Stimulated activated naive B cell treated with anti-CD40 and anti-IgM and Interleukin-4, amounts not matched to agents 10 μg/mL and 1 μg/mL and 100 μg/mL, for 72 hours (primary cell): ENCODE data around the gene ZNF664.
A peak's percentile ranks its signal among the peaks of the same experiment; 100 is the strongest.

Experiments
- ATAC-seq, 2 donors: fragments of 150-1000 bp; cut with Tn5 transposase; replicated peaks; 2 replicates each; pipeline ENCODE4 v1.10.0; 2021; ENCODE audit warnings: moderate library complexity in 1 of 2
- DNase-seq: peaks from one replicate; pipeline ENCODE4 v3.0.0; 2021
- H3K27ac Mint-ChIP-seq: one replicate; pipeline ENCODE4 v1.8.0; 2022; ENCODE audit warnings: mild to moderate bottlenecking, mixed read lengths
- H3K27me3 Mint-ChIP-seq, 2 donors: one replicate each; pipeline ENCODE4 v1.8.0; 2022; ENCODE audit warnings: mixed read lengths in 2 of 2
- H3K36me3 Mint-ChIP-seq, 2 donors: one replicate each; pipeline ENCODE4 v1.8.0; 2022; ENCODE audit warnings: mixed read lengths in 2 of 2, mild to moderate bottlenecking in 1 of 2
- H3K4me1 Mint-ChIP-seq, 2 donors: one replicate each; pipeline ENCODE4 v1.8.0; 2022; ENCODE audit warnings: mixed read lengths in 2 of 2, mild to moderate bottlenecking in 1 of 2
- H3K4me3 Mint-ChIP-seq, 2 donors: one replicate each; pipeline ENCODE4 v1.8.0; 2022; ENCODE audit warnings: mild to moderate bottlenecking in 2 of 2, mixed read lengths in 2 of 2, moderate library complexity in 1 of 2
- H3K9me3 Mint-ChIP-seq, 2 donors: one replicate each; pipeline ENCODE4 v1.8.0; 2022; ENCODE audit warnings: mixed read lengths in 2 of 2, mild to moderate bottlenecking in 1 of 2

The ZNF664 gene

GRCh38 chr12:123996581-123996980 lies 23.6 kb downstream of the ZNF664 start:
- peaks cover 0 to 5% of the 10 kb centered on the region in 2 donors for H3K4me1 Mint-ChIP-seq
- ATAC-seq (no peak), DNase-seq (no peak)
- no peaks in the 10 kb centered on the region for H3K9me3 Mint-ChIP-seq
- peaks cover 36 to 47% of the 10 kb centered on the region in 2 donors for H3K36me3 Mint-ChIP-seq
- H3K27ac Mint-ChIP-seq, result no peak overlapping the region
- no peak overlapping the region for H3K4me3 Mint-ChIP-seq
- no peaks in the 10 kb centered on the region for H3K27me3 Mint-ChIP-seq

- H3K27ac Mint-ChIP-seq, result no peak overlapping the region
- H3K27me3 Mint-ChIP-seq, result no peaks in the 10 kb centered on the region
These were observed 24.2 kb downstream of the ZNF664 start for GRCh38 chr12:123997033-123997822.

GRCh38 chr12:123997908-123998307 lies 24.9 kb downstream of the ZNF664 start:
- H3K4me3 Mint-ChIP-seq, result no peak overlapping the region
- H3K27ac Mint-ChIP-seq, result no peak overlapping the region
- ATAC-seq, result no peak
- peaks cover 0 to 5% of the 10 kb centered on the region in 2 donors for H3K4me1 Mint-ChIP-seq
- no peaks in the 10 kb centered on the region for H3K27me3 Mint-ChIP-seq
- peaks cover 27 to 35% of the 10 kb centered on the region in 2 donors for H3K36me3 Mint-ChIP-seq
- no peak for DNase-seq
- no peaks in the 10 kb centered on the region for H3K9me3 Mint-ChIP-seq

More at GRCh38 chr12:123997033-123997822, 24.2 kb downstream of the ZNF664 start:
- H3K36me3 Mint-ChIP-seq, result peaks cover 31 to 42% of the 10 kb centered on the region in 2 donors
- H3K4me1 Mint-ChIP-seq, result peaks cover 0 to 5% of the 10 kb centered on the region in 2 donors
- ATAC-seq, result no peak
- H3K4me3 Mint-ChIP-seq, result no peak overlapping the region
- DNase-seq, result no peak
- H3K9me3 Mint-ChIP-seq, result no peaks in the 10 kb centered on the region

GRCh38 chr12:123998344-123998990 lies 25.5 kb downstream of the ZNF664 start:
- no peak overlapping the region for H3K27ac Mint-ChIP-seq

GRCh38 chr12:123998991-123999359 lies 26.0 kb downstream of the ZNF664 start:
- Mint-ChIP-seq H3K36me3 (peaks cover 21 to 30% of the 10 kb centered on the region in 2 donors), H3K27me3 (no peaks in the 10 kb centered on the region), H3K27ac (no peak overlapping the region), H3K9me3 (no peaks in the 10 kb centered on the region), H3K4me1 (peaks cover 0 to 5% of the 10 kb centered on the region in 2 donors), H3K4me3 (no peak overlapping the region)
- ATAC-seq (no peak), DNase-seq (no peak)

More at GRCh38 chr12:123998344-123998990, 25.5 kb downstream of the ZNF664 start:
- Mint-ChIP-seq H3K4me1 (peaks cover 0 to 5% of the 10 kb centered on the region in 2 donors), H3K36me3 (peaks cover 25 to 33% of the 10 kb centered on the region in 2 donors), H3K4me3 (no peak overlapping the region), H3K27me3 (no peaks in the 10 kb centered on the region), H3K9me3 (no peaks in the 10 kb centered on the region)
- no peak for DNase-seq
- ATAC-seq, result no peak

- Mint-ChIP-seq H3K4me1 (no peaks in the 10 kb centered on the region), H3K36me3 (peaks cover 16 to 23% of the 10 kb centered on the region in 2 donors), H3K27ac (no peak overlapping the region), H3K27me3 (no peaks in the 10 kb centered on the region), H3K4me3 (no peak overlapping the region), H3K9me3 (no peaks in the 10 kb centered on the region)
- no peak for ATAC-seq
- DNase-seq, result no peak
These were observed 27.1 kb downstream of the ZNF664 start for GRCh38 chr12:124000111-124000510.

- no peak overlapping the region for H3K27ac Mint-ChIP-seq
- ATAC-seq (no peak), DNase-seq (no peak)
- H3K9me3 Mint-ChIP-seq, result no peaks in the 10 kb centered on the region
- peaks cover 14 to 19% of the 10 kb centered on the region in 2 donors for H3K36me3 Mint-ChIP-seq
- peaks cover 9 to 10% of the 10 kb centered on the region in 2 donors for H3K4me1 Mint-ChIP-seq
- H3K27me3 Mint-ChIP-seq, result no peaks in the 10 kb centered on the region
- H3K4me3 Mint-ChIP-seq, result no peak overlapping the region
These were observed 28.3 kb downstream of the ZNF664 start for GRCh38 chr12:124001343-124001742.

- ATAC-seq (no peak), DNase-seq (no peak)
- Mint-ChIP-seq H3K36me3 (peaks cover 12 to 22% of the 10 kb centered on the region in 2 donors), H3K9me3 (no peaks in the 10 kb centered on the region), H3K4me3 (no peak overlapping the region), H3K4me1 (peaks cover 16 to 18% of the 10 kb centered on the region in 2 donors), H3K27me3 (no peaks in the 10 kb centered on the region), H3K27ac (no peak overlapping the region)
These were observed 29.1 kb downstream of the ZNF664 start for GRCh38 chr12:124002021-124002644.

GRCh38 chr12:124002654-124003053 lies 29.6 kb downstream of the ZNF664 start:
- DNase-seq (no peak), ATAC-seq (no peak)
- H3K4me1 Mint-ChIP-seq, result peaks cover 17 to 23% of the 10 kb centered on the region in 2 donors
- peaks cover 12 to 22% of the 10 kb centered on the region in 2 donors for H3K36me3 Mint-ChIP-seq
- H3K9me3 Mint-ChIP-seq, result no peaks in the 10 kb centered on the region
- H3K27ac Mint-ChIP-seq, result no peak overlapping the region
- H3K4me3 Mint-ChIP-seq, result no peak overlapping the region
- H3K27me3 Mint-ChIP-seq, result no peaks in the 10 kb centered on the region

GRCh38 chr12:124004233-124004875 lies 31.3 kb downstream of the ZNF664 start:
- Mint-ChIP-seq H3K9me3 (no peaks in the 10 kb centered on the region), H3K27me3 (no peaks in the 10 kb centered on the region), H3K4me1 (peaks cover 22 to 31% of the 10 kb centered on the region in 2 donors), H3K27ac (no peak overlapping the region), H3K36me3 (peaks cover 13 to 24% of the 10 kb centered on the region in 2 donors), H3K4me3 (no peak overlapping the region)
- DNase-seq, result no peak
- ATAC-seq, result no peak

GRCh38 chr12:124006085-124006845 lies 33.2 kb downstream of the ZNF664 start:
- Mint-ChIP-seq H3K36me3 (peaks cover 19 to 33% of the 10 kb centered on the region in 2 donors), H3K9me3 (no peaks in the 10 kb centered on the region), H3K4me3 (peak overlapping the region; percentile 39 to 68), H3K27me3 (no peaks in the 10 kb centered on the region), H3K4me1 (peaks cover 24 to 31% of the 10 kb centered on the region in 2 donors), H3K27ac (peak overlapping the region; percentile 60)
- ATAC-seq, result peak; percentile 87 to 88
- no peak for DNase-seq

- Mint-ChIP-seq H3K36me3 (peaks cover 24 to 39% of the 10 kb centered on the region in 2 donors), H3K4me1 (peaks cover 24 to 31% of the 10 kb centered on the region in 2 donors), H3K9me3 (no peaks in the 10 kb centered on the region), H3K4me3 (peak overlapping the region; percentile 39 to 68), H3K27ac (peak overlapping the region; percentile 60), H3K27me3 (no peaks in the 10 kb centered on the region)
- DNase-seq (no peak), ATAC-seq (no peak)
These were observed 34.1 kb downstream of the ZNF664 start for GRCh38 chr12:124006846-124007713.
